GM13977 (cell line): Measurements from ENCODE around the gene HS3ST1.

Source experiments
- DNase-seq: peaks from one replicate; pipeline ENCODE4 v3.0.0; 2012; ENCODE audit warnings: low spot score
- CTCF ChIP-seq: IDR thresholded peaks from 2 replicates; pipeline ENCODE4 v1.5.1; 2012; ENCODE audit warnings: mild to moderate bottlenecking, control low read depth; ENCODE audit not compliant: insufficient read depth; ENCODE audit errors: extremely low read depth, missing control alignments
- in situ Hi-C: fragments of 300-500 bp; cut with MboI; formaldehyde crosslinking; loops from one replicate; pipeline ENCODE4 v1.12.0; 2022; ENCODE audit warnings: low sequenced_read_pairs, low pct_unique_long_range_greater_than_20kb, mixed read lengths, inconsistent platforms; ENCODE audit not compliant: unreplicated experiment

Gene HS3ST1

GRCh38 chr4:11354531-11354930 is 74.2 kb downstream of the HS3ST1 start:
- in situ Hi-C loops = no loop called here
- no peak for TF ChIP-seq CTCF
- no peak for DNase-seq

- no peak for TF ChIP-seq CTCF
- DNase-seq = no peak
- in situ Hi-C loops = no loop called here
These were observed 80.1 kb downstream of the HS3ST1 start for GRCh38 chr4:11348449-11349088.

- in situ Hi-C loops = no loop called here
- no peak for TF ChIP-seq CTCF
- DNase-seq = no peak
These were observed 83.8 kb downstream of the HS3ST1 start for GRCh38 chr4:11344916-11345315.

- TF ChIP-seq CTCF = no peak
- no peak for DNase-seq
- in situ Hi-C loops = no loop called here
These were observed 85.2 kb downstream of the HS3ST1 start for GRCh38 chr4:11343536-11343935.
